GM23248 (cell line): ENCODE results near the gene GNA15.

Experiments
- EZH2 ChIP-seq: fragments of 200-600 bp; sonication (generic); IDR thresholded peaks from 2 replicates; pipeline ENCODE4 v1.6.1; 2018; ENCODE audit warnings: antibody characterized with exemption, mild to moderate bottlenecking; ENCODE audit not compliant: insufficient read depth, poor library complexity, severe bottlenecking
- EZH2phosphoT487 ChIP-seq: fragments of 200-600 bp; sonication (generic); IDR thresholded peaks from 2 replicates; pipeline ENCODE4 v1.6.1; 2018; ENCODE audit warnings: antibody characterized with exemption, moderate library complexity, mild to moderate bottlenecking, low read depth; ENCODE audit not compliant: insufficient read depth

DNA sequence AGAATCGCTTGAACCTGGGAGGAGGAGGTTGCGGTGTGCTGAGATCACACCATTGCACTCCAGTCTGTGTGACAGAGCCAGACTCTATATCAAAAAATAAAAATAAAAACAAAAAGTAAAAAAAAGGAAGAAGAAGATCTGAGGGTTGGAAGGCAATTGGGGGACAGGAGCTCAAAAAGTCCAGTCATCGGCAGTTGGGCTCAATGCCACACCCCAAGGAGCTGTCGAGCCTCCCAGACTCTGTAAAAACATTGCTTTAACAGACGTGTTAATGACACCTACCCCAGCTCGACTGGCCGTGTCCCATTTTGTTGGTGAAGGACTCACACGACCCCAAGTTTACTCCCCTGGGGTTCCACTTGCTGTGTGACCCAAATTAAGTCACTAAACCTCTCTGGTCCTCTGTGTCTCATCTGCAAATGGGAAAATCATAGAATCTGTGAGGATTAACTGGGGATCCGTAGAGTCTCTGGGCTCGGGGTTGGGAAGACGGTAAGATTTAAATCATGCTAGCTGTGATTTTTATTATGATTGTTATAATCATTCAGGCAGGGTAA is 7.0 kb downstream of the GNA15 start:
- no peak for TF ChIP-seq EZH2phosphoT487
- no peak for TF ChIP-seq EZH2
